DND-41 (cell line): Measurements from ENCODE around the gene SELENOS.

ENCODE experiments used
- ATAC-seq: fragments of 200-7000 bp; cut with Tn5 transposase; 3 replicates; pipeline ENCODE4 v1.9.1; 2021; ENCODE audit warnings: low read depth; ENCODE audit not compliant: insufficient read depth
- DNase-seq: peaks from one replicate; pipeline ENCODE4 v3.0.0-alpha.2; 2020
- H2AFZ ChIP-seq: 2 replicates; pipeline ENCODE4 v1.6.0; 2012; ENCODE audit warnings: low read depth, low read length
- H3K27ac ChIP-seq: 2 replicates; pipeline ENCODE4 v1.5.1; 2012; ENCODE audit warnings: low read length, inconsistent platforms
- H3K27me3 ChIP-seq: fragments of 200-600 bp; sonication (generic); 2 replicates; pipeline ENCODE4 v1.6.0; 2012; ENCODE audit warnings: low read length, mild to moderate bottlenecking, inconsistent platforms; ENCODE audit not compliant: insufficient read depth, poor library complexity
- H3K36me3 ChIP-seq: 2 replicates; pipeline ENCODE4 v1.5.1; 2012; ENCODE audit warnings: low read length, inconsistent platforms; ENCODE audit not compliant: insufficient read depth
- H3K4me1 ChIP-seq: 2 replicates; pipeline ENCODE4 v1.5.1; 2012; ENCODE audit warnings: mild to moderate bottlenecking, low read length; ENCODE audit not compliant: insufficient read depth
- H3K4me2 ChIP-seq: 2 replicates; pipeline ENCODE4 v1.6.0; 2012; ENCODE audit warnings: mild to moderate bottlenecking, moderate library complexity, low read length, inconsistent platforms; ENCODE audit not compliant: insufficient read depth
- H3K4me3 ChIP-seq, 2 experiments: fragments of 200-600 bp in 1 of 2; shearing (Covaris generic) in 1 of 2; 2 replicates each; pipeline ENCODE4 v1.5.1; 2012 to 2016; ENCODE audit warnings: inconsistent platforms in 2 of 2, low read length in 2 of 2, mild to moderate bottlenecking in 2 of 2, low read depth in 1 of 2, moderate library complexity in 1 of 2
- H3K79me2 ChIP-seq: 2 replicates; pipeline ENCODE4 v1.6.0; 2012; ENCODE audit warnings: low read length, inconsistent platforms; ENCODE audit not compliant: insufficient read depth
- H3K9ac ChIP-seq: 2 replicates; pipeline ENCODE4 v1.6.0; 2012; ENCODE audit warnings: low read depth, mild to moderate bottlenecking, inconsistent platforms, low read length, moderate library complexity
- H3K9me3 ChIP-seq: 2 replicates; pipeline ENCODE4 v1.5.1; 2012; ENCODE audit warnings: low read length, moderate library complexity, mild to moderate bottlenecking, inconsistent platforms; ENCODE audit not compliant: insufficient read depth, severe bottlenecking
- H4K20me1 ChIP-seq: 2 replicates; pipeline ENCODE4 v1.6.0; 2012; ENCODE audit warnings: low read length; ENCODE audit not compliant: insufficient read depth
- EZH2 ChIP-seq: IDR thresholded peaks from 3 replicates; pipeline ENCODE4 v1.6.1; 2012; ENCODE audit warnings: borderline replicate concordance, low read depth, mild to moderate bottlenecking, moderate library complexity, low read length, inconsistent platforms; ENCODE audit not compliant: severe bottlenecking
- TF ChIP-seq, protein P1 (sequence below): IDR thresholded peaks from 2 replicates; pipeline ENCODE4 v1.5.1; 2012; ENCODE audit warnings: borderline replicate concordance, low read length, moderate library complexity, mild to moderate bottlenecking; ENCODE audit not compliant: poor library complexity, severe bottlenecking; ENCODE audit errors: extremely low read depth

SELENOS gene

GRCh38 chr15:101308604-101309435 is 31.5 kb upstream of the SELENOS start:
- Histone ChIP-seq H3K27me3 (no peaks in the 10 kb centered on the region), H3K4me2 (no peak overlapping the region), H3K9ac (peak overlapping the region; percentile 31; the same call in 1 of the 2 replicates), H2AFZ (no peak overlapping the region), H3K4me3 (no peak overlapping the region), H3K4me1 (peaks cover 46% of the 10 kb centered on the region), H3K9me3 (no peaks in the 10 kb centered on the region), H3K36me3 (no peaks in the 10 kb centered on the region), H3K27ac (peak overlapping the region; percentile 84), H3K79me2 (no peaks in the 10 kb centered on the region), H4K20me1 (no peaks in the 10 kb centered on the region)
- TF ChIP-seq EZH2 = no peak
- TF ChIP-seq, protein P1, sequence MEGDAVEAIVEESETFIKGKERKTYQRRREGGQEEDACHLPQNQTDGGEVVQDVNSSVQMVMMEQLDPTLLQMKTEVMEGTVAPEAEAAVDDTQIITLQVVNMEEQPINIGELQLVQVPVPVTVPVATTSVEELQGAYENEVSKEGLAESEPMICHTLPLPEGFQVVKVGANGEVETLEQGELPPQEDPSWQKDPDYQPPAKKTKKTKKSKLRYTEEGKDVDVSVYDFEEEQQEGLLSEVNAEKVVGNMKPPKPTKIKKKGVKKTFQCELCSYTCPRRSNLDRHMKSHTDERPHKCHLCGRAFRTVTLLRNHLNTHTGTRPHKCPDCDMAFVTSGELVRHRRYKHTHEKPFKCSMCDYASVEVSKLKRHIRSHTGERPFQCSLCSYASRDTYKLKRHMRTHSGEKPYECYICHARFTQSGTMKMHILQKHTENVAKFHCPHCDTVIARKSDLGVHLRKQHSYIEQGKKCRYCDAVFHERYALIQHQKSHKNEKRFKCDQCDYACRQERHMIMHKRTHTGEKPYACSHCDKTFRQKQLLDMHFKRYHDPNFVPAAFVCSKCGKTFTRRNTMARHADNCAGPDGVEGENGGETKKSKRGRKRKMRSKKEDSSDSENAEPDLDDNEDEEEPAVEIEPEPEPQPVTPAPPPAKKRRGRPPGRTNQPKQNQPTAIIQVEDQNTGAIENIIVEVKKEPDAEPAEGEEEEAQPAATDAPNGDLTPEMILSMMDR = no peak
- DNase-seq = no peak
- ATAC-seq = no peak

DNA sequence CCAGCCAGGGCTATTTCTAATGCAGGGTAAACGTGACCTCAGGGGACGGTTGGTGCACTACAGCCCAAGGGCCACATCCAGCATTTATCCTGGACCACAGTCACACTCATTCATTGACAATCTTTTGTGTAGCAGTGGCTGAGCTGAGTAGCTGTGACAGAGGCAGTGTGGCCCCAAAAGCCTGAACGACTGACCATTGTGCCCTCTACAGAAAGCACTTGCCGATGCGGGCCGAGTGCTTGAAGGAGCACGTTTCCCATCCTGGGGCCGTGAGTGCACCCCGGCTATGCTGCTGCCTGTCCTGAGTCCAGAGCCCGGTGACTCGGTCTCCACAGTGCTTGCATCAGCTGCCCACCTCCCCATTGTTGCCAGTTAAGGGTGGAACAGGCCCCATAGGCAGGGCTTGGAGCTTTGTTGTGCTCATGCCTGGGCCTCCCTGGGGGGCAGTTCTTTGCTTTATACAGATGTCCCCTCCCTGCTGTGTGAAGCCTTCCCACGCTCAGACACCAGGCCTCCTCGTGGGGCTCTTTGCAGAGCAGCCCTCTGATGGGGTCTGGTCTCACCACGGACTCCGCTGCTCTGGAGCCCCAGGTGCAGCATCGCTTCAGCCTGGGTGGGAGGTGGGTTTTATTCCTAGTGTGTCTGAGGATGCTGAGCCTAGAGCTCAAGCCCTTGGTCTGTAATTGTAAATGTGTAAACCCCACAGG is 30.8 kb upstream of the SELENOS start:
- Histone ChIP-seq H3K9me3 (no peaks in the 10 kb centered on the region), H3K36me3 (no peaks in the 10 kb centered on the region), H3K9ac (peak overlapping the region; percentile 31; the same call in 1 of the 2 replicates), H3K4me1 (peaks cover 46% of the 10 kb centered on the region), H2AFZ (no peak overlapping the region; the same call in 1 of the 2 replicates), H3K4me3 (no peak overlapping the region), H3K27ac (peak overlapping the region; percentile 84), H3K27me3 (no peaks in the 10 kb centered on the region), H3K4me2 (no peak overlapping the region), H3K79me2 (no peaks in the 10 kb centered on the region), H4K20me1 (no peaks in the 10 kb centered on the region)
- no peak for TF ChIP-seq EZH2
- TF ChIP-seq, protein P1 = no peak
- DNase-seq = peak; percentile 62
- ATAC-seq = peak; percentile 80

GRCh38 chr15:101307048-101307896 is 30.0 kb upstream of the SELENOS start:
- H3K4me1 ChIP-seq = peaks cover 46% of the 10 kb centered on the region
- no peak overlapping the region; the same call in 1 of the 2 replicates for H2AFZ ChIP-seq
- TF ChIP-seq, protein P1 = no peak
- TF ChIP-seq EZH2 = no peak
- ATAC-seq = peak; percentile 51; the same call in 2 of the 3 replicates
- no peaks in the 10 kb centered on the region for H4K20me1 ChIP-seq
- no peaks in the 10 kb centered on the region for H3K27me3 ChIP-seq
- H3K36me3 ChIP-seq = no peaks in the 10 kb centered on the region
- no peaks in the 10 kb centered on the region for H3K79me2 ChIP-seq
- H3K4me2 ChIP-seq = no peak overlapping the region
- DNase-seq = peak; percentile 39
- H3K4me3 ChIP-seq = no peak overlapping the region
- no peaks in the 10 kb centered on the region for H3K9me3 ChIP-seq
- H3K27ac ChIP-seq = peak overlapping the region; percentile 84
- peak overlapping the region; percentile 31; the same call in 1 of the 2 replicates for H3K9ac ChIP-seq
